ENCODE measurements around the gene RPL35. TPM values are rescaled to one million over a fixed set of nuclear protein-coding genes. Genes with fewer than 3 reads are reported as not detected.

The RPL35 gene
- total and polyA plus RNA-seq, 9 donors = 752 to 7,796 (median 2,205) TPM

GRCh38 chr9:124897570-124898460, 36.1 kb upstream of the RPL35 start:
- peak in 1 of 5 donors; percentile 4 for DNase-seq
- H3K4me3 ChIP-seq = no peak overlapping the region
- H3K4me1 ChIP-seq (ENCODE audit: insufficient read depth) = no peaks in the 10 kb centered on the region
- no peaks in the 10 kb centered on the region for H3K9me3 ChIP-seq
- WGBS, 3 donors = 41 to 62% (median 61%) methylated on average over 6 of the region's 6 CpGs
- no peak overlapping the region for H3K27ac ChIP-seq
- TF ChIP-seq EP300 (IDR thresholded peaks at IDR 0.05) = no peak
- no peak for TF ChIP-seq POLR2A (IDR thresholded peaks at IDR 0.05)
- no peak for TF ChIP-seq CTCF (IDR thresholded peaks at IDR 0.05)
- intact Hi-C loops (cut with DNase I) = no loop called here
- no peaks in the 10 kb centered on the region for H3K27me3 ChIP-seq
- no peaks in the 10 kb centered on the region for H3K36me3 ChIP-seq

GRCh38 chr9:124894741-124895170, 33.0 kb upstream of the RPL35 start:
- H3K4me3 ChIP-seq = no peak overlapping the region
- no peak overlapping the region for H3K27ac ChIP-seq
- peak in 1 of 5 donors; percentile 13 for DNase-seq
- no peaks in the 10 kb centered on the region for H3K36me3 ChIP-seq
- no peaks in the 10 kb centered on the region for H3K27me3 ChIP-seq
- no peak for TF ChIP-seq POLR2A (IDR thresholded peaks at IDR 0.05)
- TF ChIP-seq CTCF (IDR thresholded peaks at IDR 0.05) = no peak
- no peak for TF ChIP-seq EP300 (IDR thresholded peaks at IDR 0.05)
- intact Hi-C loops (cut with DNase I) = no loop called here
- no peaks in the 10 kb centered on the region for H3K4me1 ChIP-seq (ENCODE audit: insufficient read depth)
- H3K9me3 ChIP-seq = no peaks in the 10 kb centered on the region

GRCh38 chr9:124894035-124894740, 32.4 kb upstream of the RPL35 start:
- H3K9me3 ChIP-seq = no peaks in the 10 kb centered on the region
- H3K4me3 ChIP-seq = no peak overlapping the region
- H3K4me1 ChIP-seq (ENCODE audit: insufficient read depth) = no peaks in the 10 kb centered on the region
- WGBS, 3 donors = 85 to 88% (median 87%) methylated on average over 9 of the region's 9 CpGs
- H3K27me3 ChIP-seq = no peaks in the 10 kb centered on the region
- DNase-seq = peak in 1 of 5 donors; percentile 8
- no peaks in the 10 kb centered on the region for H3K36me3 ChIP-seq
- intact Hi-C loops (cut with DNase I) = no loop called here
- TF ChIP-seq EP300 (IDR thresholded peaks at IDR 0.05) (no peak), POLR2A (IDR thresholded peaks at IDR 0.05) (no peak), CTCF (IDR thresholded peaks at IDR 0.05) (no peak)
- no peak overlapping the region for H3K27ac ChIP-seq

- DNase-seq = no peak
Measured at GRCh38 chr9:124890179-124890578, 28.4 kb upstream of the RPL35 start.

More at GRCh38 chr9:124890179-124890578, 28.4 kb upstream of the RPL35 start:
- intact Hi-C loops (cut with DNase I) = no loop called here
- H3K27me3 ChIP-seq = no peaks in the 10 kb centered on the region
- no peaks in the 10 kb centered on the region for H3K9me3 ChIP-seq
- no peak overlapping the region for H3K27ac ChIP-seq
- no peaks in the 10 kb centered on the region for H3K4me1 ChIP-seq (ENCODE audit: insufficient read depth)
- H3K4me3 ChIP-seq = no peak overlapping the region
- TF ChIP-seq POLR2A (IDR thresholded peaks at IDR 0.05) (no peak), EP300 (IDR thresholded peaks at IDR 0.05) (no peak), CTCF (IDR thresholded peaks at IDR 0.05) (no peak)
- no peaks in the 10 kb centered on the region for H3K36me3 ChIP-seq
- WGBS, 3 donors = 92 to 94% (median 92%) methylated on average over 7 of the region's 7 CpGs

Measured in ovary (tissue), 9 donors.